ENCODE measurements around the gene BPIFB1. TPM values are rescaled to one million over a fixed set of nuclear protein-coding genes. Genes with fewer than 3 reads are reported as not detected.

The BPIFB1 gene, protein sequence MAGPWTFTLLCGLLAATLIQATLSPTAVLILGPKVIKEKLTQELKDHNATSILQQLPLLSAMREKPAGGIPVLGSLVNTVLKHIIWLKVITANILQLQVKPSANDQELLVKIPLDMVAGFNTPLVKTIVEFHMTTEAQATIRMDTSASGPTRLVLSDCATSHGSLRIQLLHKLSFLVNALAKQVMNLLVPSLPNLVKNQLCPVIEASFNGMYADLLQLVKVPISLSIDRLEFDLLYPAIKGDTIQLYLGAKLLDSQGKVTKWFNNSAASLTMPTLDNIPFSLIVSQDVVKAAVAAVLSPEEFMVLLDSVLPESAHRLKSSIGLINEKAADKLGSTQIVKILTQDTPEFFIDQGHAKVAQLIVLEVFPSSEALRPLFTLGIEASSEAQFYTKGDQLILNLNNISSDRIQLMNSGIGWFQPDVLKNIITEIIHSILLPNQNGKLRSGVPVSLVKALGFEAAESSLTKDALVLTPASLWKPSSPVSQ
- total RNA-seq = not detected

DNA sequence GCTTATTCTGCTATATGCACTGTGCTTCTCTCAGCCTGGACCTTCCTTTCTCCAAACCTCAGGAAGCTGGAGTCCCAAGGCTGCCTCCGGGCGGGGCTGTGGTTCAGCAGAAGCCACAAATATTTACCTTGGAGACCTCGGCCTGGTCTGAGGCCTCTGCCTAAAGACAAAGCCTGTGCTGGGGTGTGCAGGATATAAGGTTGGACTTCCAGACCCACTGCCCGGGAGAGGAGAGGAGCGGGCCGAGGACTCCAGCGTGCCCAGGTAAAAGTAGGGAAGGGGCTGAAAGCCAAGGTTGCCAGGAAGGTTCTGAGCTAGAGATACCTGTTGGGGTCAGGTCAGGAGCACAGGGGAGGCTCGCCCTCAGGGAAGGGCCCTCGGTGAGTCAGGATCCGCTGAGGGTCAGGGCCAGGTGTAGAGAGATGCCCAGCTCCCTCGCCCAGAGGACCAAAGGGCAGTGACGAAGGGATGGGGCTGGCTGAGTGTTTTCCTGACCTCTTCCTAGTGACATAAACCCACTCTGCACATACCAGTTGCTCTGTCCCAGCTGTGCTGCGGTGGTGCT, at the start of gene BPIFB1:
BPIFB1 (plus strand) TSS at position 224 of the 565 bp plus-strand sequence. CDS start 2,860 bp downstream, outside the sequence.
- Histone ChIP-seq H3K4me3 (no peak within 1 kb of the TSS), H3K27ac (replicated peaks in 1 of 4) (no peak within 1 kb of the TSS), H3K36me3 (no peaks in the 10 kb centered on the region), H3K9me3 (no peaks in the 10 kb centered on the region), H3K27me3 (peaks cover 0 to 59% (median 0%) of the 10 kb centered on the region in 4 donors), H3K4me1 (no peaks in the 10 kb centered on the region)
- TF ChIP-seq EP300 (IDR thresholded peaks at IDR 0.05) (no peak), CTCF (IDR thresholded peaks at IDR 0.05) (no peak), POLR2A (IDR thresholded peaks at IDR 0.05; ENCODE audit: low read depth) (no peak), POLR2AphosphoS5 (IDR thresholded peaks at IDR 0.05) (no peak)
- 86% methylated on average over 9 of the region's 13 CpGs for WGBS
- DNase-seq (ENCODE audit: extremely low spot score) = no peak
- intact Hi-C loops (cut with DNase I) = no loop called here

- Histone ChIP-seq H3K36me3 (no peaks in the 10 kb centered on the region), H3K9me3 (no peaks in the 10 kb centered on the region), H3K27me3 (peaks cover 0 to 61% (median 1%) of the 10 kb centered on the region in 4 donors), H3K4me1 (no peaks in the 10 kb centered on the region), H3K27ac (replicated peaks in 1 of 4) (no peak overlapping the region), H3K4me3 (no peak overlapping the region)
- TF ChIP-seq EP300 (IDR thresholded peaks at IDR 0.05) = no peak
- no peak for TF ChIP-seq POLR2AphosphoS5 (IDR thresholded peaks at IDR 0.05)
- no peak for TF ChIP-seq POLR2A (IDR thresholded peaks at IDR 0.05; ENCODE audit: low read depth)
- TF ChIP-seq CTCF (IDR thresholded peaks at IDR 0.05) = no peak
- WGBS = 92% methylated on average over 2 of the region's 2 CpGs
- no peak for DNase-seq (ENCODE audit: extremely low spot score)
- intact Hi-C loops (cut with DNase I) = no loop called here
These were observed 49.0 kb upstream of the BPIFB1 start for GRCh38 chr20:33234050-33234449.

- Histone ChIP-seq H3K4me3 (no peak within 1 kb of the TSS), H3K36me3 (no peaks in the 10 kb centered on the region), H3K27me3 (peaks cover 0 to 62% (median 0%) of the 10 kb centered on the region in 4 donors), H3K4me1 (no peaks in the 10 kb centered on the region), H3K27ac (replicated peaks in 1 of 4) (no peak within 1 kb of the TSS), H3K9me3 (no peaks in the 10 kb centered on the region)
- TF ChIP-seq CTCF (IDR thresholded peaks at IDR 0.05) = no peak
- TF ChIP-seq EP300 (IDR thresholded peaks at IDR 0.05) = no peak
- TF ChIP-seq POLR2AphosphoS5 (IDR thresholded peaks at IDR 0.05) = no peak
- no peak for TF ChIP-seq POLR2A (IDR thresholded peaks at IDR 0.05; ENCODE audit: low read depth)
- 67% methylated on average over 5 of the region's 5 CpGs for WGBS
- intact Hi-C loops (cut with DNase I) = no loop called here
- DNase-seq (ENCODE audit: extremely low spot score) = no peak
These were observed 47.3 kb upstream of the BPIFB1 start, which contains the start of gene BPIFA1 for GRCh38 chr20:33235696-33236095. Gene BPIFA1 (plus strand): TSS chr20:33235996. CDS start chr20:33237712, 1,716 bp downstream.

- intact Hi-C loops (cut with DNase I) = no loop called here
- 56% methylated on average over 1 of the region's 1 CpG for WGBS
- DNase-seq (ENCODE audit: extremely low spot score) = no peak
- H3K9me3 ChIP-seq = no peaks in the 10 kb centered on the region
- TF ChIP-seq EP300 (IDR thresholded peaks at IDR 0.05) = no peak
- no peak for TF ChIP-seq POLR2AphosphoS5 (IDR thresholded peaks at IDR 0.05)
- TF ChIP-seq CTCF (IDR thresholded peaks at IDR 0.05) = no peak
- TF ChIP-seq POLR2A (IDR thresholded peaks at IDR 0.05; ENCODE audit: low read depth) = no peak
- H3K4me1 ChIP-seq = no peaks in the 10 kb centered on the region
- no peaks in the 10 kb centered on the region for H3K36me3 ChIP-seq
- no peak overlapping the region for H3K4me3 ChIP-seq
- H3K27me3 ChIP-seq = peaks cover 0 to 60% (median 0%) of the 10 kb centered on the region in 4 donors
- H3K27ac ChIP-seq (replicated peaks in 1 of 4) = no peak overlapping the region
These were observed 46.7 kb upstream of the BPIFB1 start for GRCh38 chr20:33236351-33236750.

Data from esophagus muscularis mucosa (tissue), 4 donors.